Ramos (cell line): ENCODE results near the gene PTPN14.
"Not testable (repeated sequence)": the region's sequence is repeated elsewhere in the genome, so short reads cannot be mapped to it uniquely, and the experiment has no call there.

Experiments
- in situ Hi-C: fragments of 300-500 bp; cut with MboI; formaldehyde crosslinking; loops from one replicate; pipeline ENCODE4 v1.14.3; 2022; ENCODE audit warnings: low sequenced_read_pairs; ENCODE audit not compliant: unreplicated experiment

Gene PTPN14

DNA sequence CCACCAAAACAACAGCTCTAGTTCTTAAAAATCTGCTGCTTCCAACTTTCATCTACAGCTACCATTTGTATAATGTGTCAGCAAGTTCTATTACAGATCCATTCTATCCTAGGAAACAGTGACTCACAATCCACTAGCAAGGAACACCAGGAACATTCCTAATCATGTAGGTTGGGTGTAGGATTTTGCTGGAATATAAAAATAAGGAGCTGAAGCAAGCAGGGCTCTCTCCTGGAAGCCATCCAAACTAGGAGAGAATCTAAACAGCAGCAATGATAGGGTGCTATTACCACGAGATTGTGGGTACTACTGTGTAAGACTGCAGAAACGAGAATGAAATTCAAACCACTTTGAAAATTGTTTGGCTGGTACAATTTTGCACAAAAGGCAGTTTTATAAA lies 135.0 kb downstream of the PTPN14 start:
- in situ Hi-C loops: no loop called here

DNA sequence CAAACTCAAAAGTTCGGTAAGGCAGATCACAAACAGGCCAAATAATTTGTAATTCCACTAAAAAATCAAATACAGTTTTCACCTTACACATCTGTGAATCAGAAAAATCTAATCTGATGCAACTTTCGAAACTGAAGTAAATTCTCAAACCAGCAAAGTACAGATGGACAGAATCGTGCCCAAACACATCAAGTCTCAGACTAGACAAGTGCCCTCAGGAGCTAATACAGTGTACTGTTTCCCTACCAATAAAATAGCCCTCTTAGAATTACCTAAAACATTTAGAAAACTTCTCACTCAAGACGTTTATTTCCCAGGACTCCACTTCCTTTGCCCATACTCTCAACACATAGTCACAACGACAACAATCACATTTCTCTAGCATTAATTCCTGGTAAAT lies 136.3 kb downstream of the PTPN14 start:
- in situ Hi-C loops: no loop called here

DNA sequence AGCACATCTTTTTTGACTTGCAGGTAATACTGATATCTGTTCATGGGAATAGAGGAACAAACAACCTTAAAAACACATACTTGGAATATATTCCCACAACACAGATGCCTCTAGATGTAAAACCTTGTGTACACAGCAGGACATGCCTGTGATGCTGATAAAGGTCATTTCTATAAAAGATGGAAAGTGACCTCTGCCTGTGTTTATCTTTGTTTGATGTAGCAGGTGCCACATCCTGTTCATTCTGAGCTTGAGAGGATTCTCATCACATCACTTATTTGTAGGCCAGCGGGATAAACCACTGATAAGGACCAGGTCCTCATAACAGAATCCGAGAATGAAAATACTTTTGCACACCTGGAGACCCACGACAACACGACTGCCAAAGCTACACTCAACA lies 136.7 kb downstream of the PTPN14 start:
- in situ Hi-C loops: no loop called here

DNA sequence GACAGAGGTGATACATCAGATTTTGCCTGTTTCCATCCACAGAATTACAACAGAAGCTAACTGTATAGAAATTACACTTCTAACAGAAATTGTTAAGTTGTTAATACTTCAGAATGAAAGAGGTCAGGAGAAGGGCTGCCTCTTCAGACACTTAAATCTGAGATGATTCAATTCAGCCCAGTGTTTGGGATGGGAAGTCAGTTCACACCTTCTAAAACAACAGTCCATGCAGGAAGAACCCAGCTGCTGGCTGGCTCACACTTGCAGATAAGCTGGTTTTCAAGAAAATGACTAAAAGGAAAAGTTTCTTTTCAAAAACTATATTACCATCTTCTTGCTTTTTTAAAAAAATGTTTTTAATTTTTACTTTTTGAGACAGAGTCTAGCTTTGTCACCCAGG lies 138.1 kb downstream of the PTPN14 start:
- in situ Hi-C loops: no loop called here

DNA sequence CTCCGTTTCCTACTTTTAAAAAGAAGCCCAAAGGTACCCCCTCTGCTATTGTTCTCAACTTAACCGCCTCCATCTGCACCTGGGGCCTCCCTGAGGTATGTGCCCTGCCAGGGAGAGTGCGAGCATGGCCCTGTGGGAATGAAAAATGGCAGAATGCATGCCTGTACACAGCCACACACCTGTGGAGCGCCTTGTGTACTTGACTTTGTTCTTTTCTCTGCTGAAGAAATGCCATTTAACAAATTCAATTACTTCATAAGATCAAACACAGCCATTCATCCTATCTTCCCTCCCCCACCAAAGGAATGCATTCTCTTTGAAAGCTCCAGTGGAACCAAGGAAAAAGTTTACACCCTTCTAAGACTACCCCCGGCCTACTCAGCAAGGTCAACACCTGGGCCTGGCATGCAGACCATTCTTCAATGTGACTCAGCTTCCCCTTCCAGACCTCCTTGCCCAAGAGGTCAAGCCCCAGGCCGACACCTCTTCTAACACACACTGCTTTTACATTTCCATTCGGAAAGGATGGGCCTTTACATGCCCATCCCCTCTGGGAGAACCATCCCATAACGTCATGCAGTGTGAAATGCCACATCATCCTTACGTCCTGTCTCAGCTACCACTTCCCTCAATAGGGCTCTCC lies 146.7 kb downstream of the PTPN14 start:
- in situ Hi-C loops: no loop called here

DNA sequence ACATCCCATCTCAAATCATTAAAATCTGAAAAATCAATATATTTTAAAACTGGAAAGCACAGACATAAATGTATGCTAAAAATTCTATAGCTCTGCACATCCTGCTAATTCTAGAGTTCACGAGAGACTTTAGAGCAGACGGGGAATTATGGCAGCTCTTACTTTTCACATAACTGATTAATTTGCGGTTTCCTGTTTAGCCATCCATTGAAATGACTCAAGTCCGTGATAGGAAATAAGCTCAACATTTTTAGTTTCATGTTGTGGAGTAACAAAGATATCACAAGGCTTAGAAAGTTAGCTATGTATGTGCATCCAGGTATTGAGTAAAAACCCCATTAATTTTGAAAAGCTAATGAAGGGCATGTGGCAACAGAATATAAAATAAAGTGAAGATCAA lies 147.2 kb downstream of the PTPN14 start:
- in situ Hi-C loops: no loop called here

DNA sequence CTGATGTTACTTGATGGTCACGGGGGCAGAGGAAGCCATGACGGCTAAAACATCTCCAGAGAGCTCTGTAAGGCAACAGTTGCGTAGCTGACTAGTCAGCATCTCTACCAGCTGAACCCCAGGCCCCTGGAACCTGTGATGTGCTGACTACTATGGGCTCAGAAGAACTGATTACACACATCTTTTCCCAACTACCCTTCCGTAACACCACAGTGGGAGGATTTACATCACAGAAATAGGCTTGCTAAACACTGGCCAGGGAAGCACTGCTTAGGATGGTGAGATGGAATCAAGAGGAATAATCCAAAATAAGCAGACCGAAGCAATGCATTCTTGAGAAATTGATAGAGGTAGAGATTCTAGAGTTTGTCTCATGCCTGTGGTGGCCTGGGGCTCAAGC lies 148.0 kb downstream of the PTPN14 start:
- in situ Hi-C loops: no loop called here

DNA sequence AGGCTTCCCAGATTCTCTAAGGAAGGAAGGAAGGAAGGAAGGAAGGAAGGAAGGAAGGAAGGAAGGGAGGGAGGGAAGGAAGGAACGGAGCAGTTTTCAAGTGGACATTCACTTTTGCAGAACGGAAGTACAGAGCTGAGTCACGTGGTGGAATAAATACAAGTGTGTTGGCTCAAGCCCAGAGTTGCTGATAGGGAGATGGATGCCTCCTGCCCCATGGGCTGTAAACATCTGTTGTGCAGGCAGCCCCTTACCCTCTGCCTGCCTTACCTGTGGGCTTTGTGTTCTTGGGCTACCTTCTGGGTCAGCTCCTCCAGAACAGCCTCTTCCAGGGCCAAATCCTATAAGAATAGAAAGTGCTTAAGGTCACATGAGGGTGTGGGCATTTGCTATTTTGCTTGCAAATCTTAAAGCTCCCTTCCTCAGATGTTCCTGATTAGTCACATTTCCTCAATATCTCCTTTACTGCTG lies 148.8 kb downstream of the PTPN14 start:
- in situ Hi-C loops: no loop called here

DNA sequence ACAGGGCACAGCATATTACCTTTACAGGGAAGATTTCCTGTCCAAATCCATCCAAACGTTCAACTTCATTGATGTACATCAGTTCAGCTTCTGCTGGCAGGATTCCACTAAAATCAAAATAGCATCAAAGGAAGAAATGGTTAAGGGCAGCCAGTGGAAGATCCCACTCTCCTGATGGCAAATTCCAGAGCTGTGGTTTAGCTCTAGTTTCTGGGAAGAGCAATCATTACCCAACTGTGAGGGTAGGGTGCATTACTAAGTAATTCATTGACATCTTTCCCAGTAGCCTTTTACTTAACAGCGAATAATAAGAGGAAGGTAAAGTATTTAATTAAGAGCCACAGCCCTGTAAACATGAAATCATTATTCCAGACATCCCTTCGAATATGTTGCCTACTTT lies 149.7 kb downstream of the PTPN14 start:
- in situ Hi-C loops: no loop called here

DNA sequence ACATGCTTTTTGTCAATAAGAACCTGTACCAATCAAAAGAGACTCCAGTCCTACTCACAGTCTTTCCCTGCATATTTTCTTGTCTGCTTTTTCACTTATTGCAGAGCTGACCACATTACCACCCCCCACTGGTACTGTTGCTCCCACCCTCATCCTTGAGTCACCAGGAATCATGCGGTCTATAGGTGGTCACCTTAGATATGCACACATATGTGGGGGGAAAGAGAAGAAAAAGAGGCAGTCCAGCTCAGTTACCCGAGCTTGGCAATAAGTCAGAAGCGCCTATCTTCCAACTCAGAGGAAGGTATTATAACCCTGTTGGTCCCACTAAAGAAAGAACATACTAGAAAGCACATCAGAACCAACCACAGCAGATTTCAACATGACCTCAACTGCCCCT lies 151.3 kb downstream of the PTPN14 start:
- in situ Hi-C loops: no loop called here

DNA sequence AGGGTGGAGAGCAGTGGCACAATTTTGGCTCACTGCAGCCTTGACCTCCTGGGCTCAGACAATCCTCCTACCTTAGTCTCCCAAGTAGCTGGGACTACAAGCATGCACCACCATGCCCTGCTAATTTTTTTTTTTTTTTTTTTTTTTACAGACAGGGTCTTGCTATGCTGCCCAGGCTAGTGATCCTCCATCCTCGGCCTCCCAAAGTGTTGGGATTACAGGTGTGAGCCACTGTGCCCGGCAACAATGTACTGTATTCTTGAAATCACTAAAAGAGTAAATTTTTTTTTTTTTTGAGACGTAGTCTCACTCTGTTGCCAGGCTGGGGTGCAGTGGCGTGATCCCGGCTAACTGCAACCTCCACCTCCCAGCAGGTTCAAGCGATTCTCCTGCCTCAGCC lies 152.9 kb downstream of the PTPN14 start:
- in situ Hi-C loops: no loop called here

DNA sequence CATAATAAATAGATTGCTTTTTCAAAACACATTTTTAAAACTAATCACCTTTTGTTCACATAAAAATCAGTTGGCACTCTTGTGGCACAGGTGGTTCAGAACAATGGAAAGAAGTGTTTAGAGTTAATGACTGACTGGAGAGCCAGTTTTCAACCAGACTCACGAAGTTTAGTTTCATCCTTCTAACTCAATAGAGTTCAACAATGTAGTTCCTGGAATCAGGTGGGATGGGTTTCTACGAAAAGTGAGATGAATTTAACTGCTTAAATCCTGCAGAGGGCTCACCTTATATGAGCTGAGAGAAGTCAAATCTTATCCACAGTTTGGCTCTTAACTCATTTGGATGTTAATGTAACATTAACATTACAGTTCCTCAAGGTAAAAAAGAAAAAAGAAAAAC lies 153.9 kb downstream of the PTPN14 start:
- in situ Hi-C loops: no loop called here

DNA sequence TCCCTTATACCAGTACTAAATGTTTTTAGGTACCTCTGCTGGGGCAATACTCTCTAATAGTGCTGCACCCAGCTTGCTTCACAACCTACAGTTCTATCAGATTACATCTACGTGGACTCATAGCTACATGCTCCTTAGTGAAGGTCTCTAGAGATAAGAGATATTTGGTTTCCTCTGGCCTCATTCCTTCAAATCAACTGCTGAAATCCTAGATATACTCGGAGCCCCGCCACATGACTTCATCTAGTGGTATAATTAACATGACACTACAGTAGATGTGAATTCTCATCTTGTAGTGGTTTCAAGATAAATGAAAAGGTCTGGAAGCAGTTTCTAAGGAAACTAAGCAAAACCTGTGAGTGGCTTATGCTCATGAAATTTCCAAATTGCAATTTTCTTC lies 155.1 kb downstream of the PTPN14 start:
- in situ Hi-C loops: no loop called here

DNA sequence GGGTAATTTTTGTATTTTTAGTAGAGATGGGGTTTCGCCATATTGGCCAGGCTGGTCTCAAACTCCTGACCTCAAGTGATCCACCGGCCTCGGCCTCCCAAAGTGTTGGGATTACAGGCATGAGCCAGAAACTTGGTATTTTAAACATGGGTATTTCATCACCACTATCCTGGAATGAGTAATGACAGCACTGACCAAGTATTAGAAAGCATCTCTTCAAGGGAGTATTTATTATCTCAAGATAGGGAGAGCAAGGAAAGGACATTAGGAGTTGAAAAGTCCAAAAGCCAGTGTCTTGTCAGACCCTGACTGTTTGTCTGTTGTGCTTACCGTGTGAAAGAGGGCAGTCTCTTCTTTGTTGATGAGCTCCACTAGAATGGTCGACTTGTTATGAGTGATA lies 156.8 kb downstream of the PTPN14 start:
- in situ Hi-C loops: not testable (repeated sequence)

DNA sequence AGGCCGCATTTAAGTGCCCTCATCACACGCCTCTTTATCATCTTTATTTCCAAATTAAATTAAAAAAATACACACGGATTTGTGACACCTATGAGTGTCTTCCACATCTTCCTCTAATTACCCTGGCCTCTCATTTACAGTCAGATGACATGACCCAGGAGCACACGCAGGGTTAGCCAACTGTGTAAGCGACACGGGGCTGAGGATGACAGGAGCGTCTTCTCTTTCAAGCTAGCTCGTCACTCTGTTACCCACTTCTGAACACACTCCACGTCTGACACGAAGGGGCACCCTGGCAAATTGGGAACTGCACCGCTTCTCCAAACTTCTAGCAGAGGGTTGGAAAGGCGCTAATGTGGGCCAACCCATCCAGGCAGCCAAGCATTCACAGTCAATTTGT lies 158.3 kb downstream of the PTPN14 start:
- in situ Hi-C loops: no loop called here

DNA sequence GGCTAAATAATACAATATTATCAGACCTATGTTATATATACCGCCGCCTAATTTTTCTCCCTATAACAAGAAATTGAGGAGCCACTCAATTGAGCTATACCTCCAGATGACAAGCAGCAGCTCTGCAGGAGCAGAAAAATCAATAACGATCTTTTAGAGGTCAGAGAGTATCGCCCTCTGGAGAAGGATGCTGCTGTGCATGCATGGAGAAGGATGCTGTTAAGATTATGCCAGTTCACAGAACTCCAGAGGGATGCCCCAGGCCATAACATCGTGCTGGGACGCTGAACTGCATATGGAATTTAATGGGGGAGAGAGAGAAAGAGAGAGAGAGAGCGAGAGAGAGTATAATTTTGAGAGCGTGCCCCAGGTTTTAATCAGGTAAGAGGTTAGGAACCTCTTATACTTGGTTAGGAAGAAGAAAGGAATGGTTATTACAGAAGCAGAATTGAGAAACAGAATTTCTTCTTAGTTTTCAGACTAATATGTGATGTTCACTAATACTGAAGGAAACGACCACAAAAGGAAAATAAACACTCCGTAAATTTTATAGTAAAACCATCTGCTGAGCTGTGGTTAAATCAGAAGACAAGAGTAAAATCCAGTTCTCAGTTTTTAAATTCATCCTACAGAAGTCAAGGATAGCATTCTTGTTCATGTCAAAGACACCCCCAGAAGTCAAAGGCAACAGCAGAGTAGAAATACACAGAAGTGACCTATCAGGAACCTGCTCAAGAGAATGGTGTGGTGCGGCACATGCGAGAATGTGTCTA lies 159.3 kb downstream of the PTPN14 start:
- in situ Hi-C loops: no loop called here

DNA sequence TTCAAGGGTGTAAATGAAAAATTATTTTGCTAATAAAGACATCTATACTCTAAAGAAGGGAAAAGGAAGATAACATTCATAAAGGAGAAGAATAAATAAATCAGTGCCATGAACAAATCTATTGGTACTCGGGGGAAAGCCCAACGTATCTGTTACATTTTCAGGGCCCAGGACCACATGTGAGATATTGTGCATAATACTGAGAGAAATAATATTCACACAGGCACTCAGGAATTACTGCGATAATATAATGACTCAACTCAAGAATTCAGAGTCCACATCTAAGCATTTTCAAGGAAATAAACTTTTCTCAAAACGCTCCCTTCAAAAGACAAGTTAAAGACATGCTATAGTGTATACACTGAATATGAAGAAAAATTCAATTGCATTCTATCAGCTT lies 161.7 kb downstream of the PTPN14 start:
- in situ Hi-C loops: no loop called here

DNA sequence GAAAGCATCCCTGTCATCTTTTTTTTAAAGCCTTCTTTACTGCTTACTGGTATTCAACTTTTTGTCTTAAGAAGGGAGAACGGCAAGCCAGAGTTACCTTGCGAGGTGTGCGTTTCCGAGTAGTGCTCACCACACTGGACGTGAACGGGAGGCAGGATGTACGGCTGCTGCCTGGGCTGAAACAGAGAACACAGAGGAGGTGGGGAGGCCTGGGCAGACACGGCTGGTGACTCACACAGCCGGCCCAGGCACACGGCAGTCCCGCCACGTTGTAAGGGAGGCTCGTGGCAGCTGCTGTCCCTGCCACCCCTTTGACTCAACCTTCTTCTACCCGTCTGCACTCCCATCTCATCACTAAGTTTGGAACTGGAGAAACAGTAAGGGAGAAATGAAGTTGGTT lies 164.7 kb downstream of the PTPN14 start:
- in situ Hi-C loops: no loop called here

DNA sequence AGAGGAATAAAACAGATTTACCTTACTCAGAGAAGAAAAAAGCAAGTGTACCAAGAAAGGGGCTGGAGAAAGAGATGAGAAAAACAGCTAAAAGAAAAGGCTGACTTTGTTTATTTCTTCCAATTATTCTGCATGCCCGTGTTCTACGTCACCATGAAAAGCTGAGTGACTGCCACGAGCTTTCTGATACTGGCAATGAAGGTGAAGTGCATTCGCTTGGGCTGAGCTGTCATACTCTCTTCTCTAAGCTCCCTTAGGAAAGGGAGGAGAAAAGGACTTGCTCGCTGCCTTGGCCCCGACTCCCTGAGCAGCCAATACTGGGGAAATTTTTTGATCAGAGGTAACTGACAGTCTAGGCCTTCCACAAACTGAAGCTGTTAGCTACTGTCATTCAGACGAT lies 165.1 kb downstream of the PTPN14 start:
- in situ Hi-C loops: no loop called here

DNA sequence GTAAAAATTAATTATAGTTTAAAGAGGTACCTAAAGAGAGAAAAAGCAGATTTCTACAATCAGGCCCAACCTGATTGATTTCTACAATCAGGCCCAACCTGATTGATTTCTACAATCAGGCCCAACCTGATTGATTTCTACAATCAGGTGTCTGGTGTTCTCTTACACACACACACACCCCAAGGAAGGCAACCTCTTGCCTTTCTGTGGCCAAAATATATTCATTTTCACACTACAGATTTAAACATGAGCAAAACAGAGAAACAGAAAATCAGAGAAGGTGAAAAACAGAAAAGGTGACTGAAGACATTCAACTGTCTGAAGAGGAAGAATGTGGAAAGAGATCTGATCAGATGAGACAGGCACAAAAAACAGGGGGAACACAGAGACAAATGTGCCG lies 166.0 kb downstream of the PTPN14 start:
- in situ Hi-C loops: no loop called here

DNA sequence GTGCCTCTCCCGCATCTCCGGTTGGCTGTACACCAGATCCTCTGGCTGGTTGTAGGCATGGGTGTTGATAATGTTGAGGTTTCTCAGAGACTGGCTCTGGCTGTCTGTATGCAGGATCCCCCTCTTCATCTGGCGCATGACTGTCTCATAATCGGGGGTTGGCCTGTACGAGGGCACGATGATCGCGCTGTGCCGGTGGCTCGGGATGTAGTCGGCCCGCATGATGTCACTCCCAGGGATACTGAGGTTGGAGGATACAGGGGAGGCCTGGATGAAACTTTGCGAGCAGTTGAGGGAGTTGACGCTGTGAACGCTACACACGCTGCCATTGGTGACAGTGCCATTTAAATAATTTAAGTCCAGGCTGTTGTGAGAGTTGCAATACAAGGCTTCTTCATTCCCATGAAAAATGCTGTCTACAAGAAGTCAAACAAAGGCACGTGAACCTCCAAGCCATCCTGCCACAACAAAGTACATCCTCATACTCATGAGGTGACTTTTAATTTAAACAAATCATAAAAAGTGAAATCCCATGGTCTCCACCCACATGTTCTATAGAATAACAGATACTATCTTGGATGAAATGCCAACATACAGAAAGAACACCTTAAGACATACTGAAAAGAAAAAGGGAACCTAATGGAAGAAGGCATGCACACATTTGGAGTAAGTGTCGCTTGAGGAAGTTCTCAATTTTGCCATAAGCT lies 166.9 kb downstream of the PTPN14 start:
- in situ Hi-C loops: no loop called here
